Measurements from ENCODE around the gene C1QTNF12.

DNA sequence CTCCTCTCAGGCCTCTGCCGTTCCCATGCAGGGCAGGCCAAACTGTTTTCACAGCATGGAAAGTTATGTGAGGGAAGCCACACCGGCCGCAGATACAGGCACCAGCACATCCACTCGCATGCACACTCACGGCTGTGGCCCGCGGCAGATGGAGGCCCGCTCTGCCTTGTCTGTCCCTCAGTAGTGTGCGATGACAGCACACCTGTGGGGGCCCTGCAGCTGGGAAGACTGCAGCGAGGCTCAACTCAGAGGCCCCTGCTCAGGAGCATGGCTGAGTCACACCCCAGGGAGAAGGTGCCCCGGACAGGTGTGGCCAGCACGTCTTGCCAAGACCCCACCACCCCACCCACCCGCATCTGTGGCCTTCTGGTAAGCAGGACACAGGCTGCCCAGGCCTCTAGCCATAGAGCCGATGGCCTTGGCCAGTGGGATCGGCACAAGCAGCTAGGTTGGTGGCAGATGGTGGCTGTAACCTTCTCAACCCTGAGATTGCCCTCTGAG lies 28.5 kb upstream of the C1QTNF12 start:
- TF ChIP-seq POLR2A (IDR thresholded peaks at IDR 0.05): no peak
- TF ChIP-seq, protein P1, sequence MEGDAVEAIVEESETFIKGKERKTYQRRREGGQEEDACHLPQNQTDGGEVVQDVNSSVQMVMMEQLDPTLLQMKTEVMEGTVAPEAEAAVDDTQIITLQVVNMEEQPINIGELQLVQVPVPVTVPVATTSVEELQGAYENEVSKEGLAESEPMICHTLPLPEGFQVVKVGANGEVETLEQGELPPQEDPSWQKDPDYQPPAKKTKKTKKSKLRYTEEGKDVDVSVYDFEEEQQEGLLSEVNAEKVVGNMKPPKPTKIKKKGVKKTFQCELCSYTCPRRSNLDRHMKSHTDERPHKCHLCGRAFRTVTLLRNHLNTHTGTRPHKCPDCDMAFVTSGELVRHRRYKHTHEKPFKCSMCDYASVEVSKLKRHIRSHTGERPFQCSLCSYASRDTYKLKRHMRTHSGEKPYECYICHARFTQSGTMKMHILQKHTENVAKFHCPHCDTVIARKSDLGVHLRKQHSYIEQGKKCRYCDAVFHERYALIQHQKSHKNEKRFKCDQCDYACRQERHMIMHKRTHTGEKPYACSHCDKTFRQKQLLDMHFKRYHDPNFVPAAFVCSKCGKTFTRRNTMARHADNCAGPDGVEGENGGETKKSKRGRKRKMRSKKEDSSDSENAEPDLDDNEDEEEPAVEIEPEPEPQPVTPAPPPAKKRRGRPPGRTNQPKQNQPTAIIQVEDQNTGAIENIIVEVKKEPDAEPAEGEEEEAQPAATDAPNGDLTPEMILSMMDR (IDR thresholded peaks at IDR 0.05): no peak

Measured in suprapubic skin (tissue), 3 donors.